EL (cell line): ENCODE data around the gene PLXND1.
A peak's percentile ranks its signal among the peaks of the same experiment; 100 is the strongest.
"Not testable (repeated sequence)": the region's sequence is repeated elsewhere in the genome, so short reads cannot be mapped to it uniquely, and the experiment has no call there.

Experiments
- DNase-seq: peaks from one replicate; pipeline ENCODE4 v3.0.0-alpha.2; 2016

Gene PLXND1

DNA sequence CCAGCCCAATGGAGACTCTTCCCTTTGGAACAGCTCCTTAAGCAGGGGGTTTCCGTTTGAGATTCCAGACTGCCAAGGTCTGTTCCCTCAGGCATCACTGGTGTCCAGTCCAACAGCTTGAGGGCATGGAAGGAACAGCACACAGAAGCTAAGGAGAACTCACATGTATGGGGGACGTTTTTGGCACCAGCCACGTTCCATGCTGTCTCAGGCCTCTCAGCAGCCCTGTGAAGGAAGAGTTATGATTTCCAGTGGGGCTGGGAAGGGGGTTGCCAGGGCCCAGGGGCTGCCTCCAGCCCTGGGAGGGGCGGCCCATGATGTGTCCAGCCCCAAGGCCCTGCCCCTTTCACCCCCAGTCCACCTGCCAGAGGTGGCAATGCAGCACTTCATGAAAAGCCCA is 85.5 kb downstream of the PLXND1 start:
- DNase-seq, result peak; percentile 26

DNA sequence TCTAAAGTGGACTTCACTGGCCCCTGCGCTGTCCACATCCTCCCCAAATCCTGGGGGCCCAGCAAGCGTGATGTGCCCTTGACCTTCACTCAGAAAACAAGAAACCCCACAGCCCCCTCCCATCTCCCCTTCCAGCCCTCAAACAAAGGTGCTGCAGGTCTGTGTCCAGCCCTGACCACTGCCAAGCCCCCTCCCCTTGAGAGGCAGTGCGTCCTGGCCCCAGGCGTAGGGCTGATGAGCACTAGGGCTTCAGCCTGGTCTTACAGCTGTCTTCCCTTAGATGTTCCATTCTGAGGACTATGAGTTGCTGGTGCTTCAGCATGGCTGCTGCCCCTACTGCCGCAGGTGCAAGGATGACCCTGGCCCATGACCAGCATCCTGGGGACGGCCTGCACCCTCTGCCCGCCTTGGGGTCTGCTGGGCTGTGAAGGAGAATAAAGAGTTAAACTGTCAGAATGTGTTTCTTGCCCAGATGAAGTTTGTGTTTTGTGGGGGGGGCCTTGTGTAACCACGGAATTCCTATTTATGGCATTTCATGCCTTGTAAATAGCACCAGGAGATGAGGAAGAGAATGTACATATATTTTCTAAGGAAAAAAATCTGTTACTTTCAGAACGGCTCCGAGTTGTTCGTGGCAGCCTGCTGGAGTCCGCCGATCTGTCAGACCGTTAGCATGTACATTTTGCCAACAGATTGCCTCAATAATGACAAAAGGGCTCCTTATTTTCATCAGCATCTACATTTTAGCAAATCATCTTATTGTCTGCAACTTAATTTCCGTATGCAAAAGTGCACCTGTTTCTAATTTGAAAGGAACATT is 86.4 kb downstream of the PLXND1 start:
- no peak for DNase-seq

DNA sequence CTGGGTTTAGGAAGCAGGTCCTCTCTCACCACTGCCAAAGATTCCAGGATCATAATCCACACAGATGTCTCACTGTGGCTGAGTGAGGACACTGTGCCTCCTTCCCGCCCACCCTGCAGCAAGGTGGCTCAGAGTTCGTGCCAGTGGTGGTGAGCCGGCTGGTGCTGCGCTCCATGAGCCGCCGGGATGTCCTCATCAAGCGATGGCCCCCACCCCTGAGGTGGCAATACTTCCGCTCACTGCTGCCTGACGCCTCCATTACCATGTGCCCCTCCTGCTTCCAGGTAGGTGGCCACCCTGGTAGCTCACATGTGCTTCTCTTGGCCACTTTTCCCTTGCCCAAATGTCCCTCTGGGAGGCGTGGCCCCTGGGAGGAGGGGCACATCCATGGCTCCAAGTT is 87.0 kb downstream of the PLXND1 start:
- DNase-seq, result no peak

DNA sequence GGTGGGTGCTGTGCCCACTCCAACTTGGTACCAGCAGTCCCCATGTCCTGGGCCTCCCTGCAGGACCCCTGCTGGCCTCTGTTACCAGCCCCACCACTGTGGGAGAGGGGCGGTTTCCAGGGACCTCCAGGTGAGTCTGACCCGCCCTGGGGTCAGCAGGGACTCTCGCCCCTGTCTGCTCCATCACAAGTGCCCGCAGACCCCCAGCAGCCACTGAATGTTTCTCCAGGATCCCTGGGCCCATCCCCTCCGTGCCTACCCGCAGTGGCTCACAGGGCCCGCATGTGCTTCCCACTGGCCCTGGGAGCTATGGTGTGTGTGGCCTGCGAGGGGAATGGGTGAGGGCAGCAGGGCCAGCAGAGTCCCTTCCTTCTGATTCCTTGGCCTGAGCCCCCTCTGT is 87.9 kb downstream of the PLXND1 start:
- no peak for DNase-seq

GRCh38 chr3:129518038-129518561 is 88.4 kb downstream of the PLXND1 start:
- no peak for DNase-seq

DNA sequence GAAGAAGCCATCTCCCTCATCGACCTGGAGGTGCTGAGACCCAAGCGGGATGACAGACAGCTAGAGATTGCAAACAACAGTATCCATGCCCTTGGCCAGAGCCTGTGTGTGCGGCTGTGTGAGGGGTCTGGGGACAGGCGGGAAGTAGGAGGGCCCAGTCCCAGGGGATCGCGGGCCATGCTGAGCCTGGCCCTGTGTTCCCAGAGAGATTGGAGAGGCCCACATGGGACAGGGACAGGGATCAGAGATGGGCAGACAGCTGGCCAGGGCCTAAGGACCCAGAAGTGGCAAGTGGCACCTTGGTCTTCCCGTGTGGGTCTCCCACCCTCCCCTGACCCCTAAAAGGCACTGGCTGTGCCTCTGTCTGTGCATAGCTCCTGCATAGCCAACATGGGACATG is 89.0 kb downstream of the PLXND1 start:
- DNase-seq, result no peak

GRCh38 chr3:129515821-129516432 is 90.5 kb downstream of the PLXND1 start:
- DNase-seq, result not testable (repeated sequence)

DNA sequence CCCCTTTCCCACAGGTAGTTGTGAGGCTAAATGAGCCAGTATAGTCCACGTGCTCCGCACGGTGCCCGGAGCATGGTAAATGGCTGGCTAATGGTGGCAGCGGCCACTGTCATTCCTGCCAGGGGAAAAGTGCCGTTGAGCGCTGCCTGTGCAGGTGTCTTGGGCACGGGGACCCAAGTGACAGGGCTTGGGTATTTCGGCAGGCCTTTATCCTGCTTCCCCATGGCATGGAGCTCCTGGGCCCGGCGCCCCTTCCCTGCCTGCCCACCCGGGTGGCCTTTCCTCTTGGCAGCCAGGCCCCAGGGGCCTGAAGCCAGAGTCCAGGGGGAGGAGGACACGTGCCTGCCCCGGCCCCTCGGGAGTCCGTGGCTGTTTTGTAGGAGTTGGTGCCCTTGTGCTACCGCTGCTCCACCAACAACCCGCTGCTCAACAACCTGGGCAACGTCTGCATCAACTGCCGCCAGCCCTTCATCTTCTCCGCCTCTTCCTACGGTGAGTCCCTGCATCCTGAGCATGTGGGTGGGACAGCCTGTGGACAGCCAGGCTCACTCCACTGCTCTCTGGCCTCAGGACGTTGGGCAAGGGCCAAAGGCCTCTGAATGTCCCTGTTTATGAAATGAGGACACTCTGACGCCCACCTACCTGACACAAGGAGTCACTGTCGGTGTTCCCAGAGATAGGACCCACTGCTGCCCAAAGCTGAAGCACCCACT is 91.2 kb downstream of the PLXND1 start:
- DNase-seq, result not testable (repeated sequence)

GRCh38 chr3:129514563-129514962 is 91.9 kb downstream of the PLXND1 start:
- no peak for DNase-seq

- DNase-seq, result no peak
These were observed 92.4 kb downstream of the PLXND1 start for GRCh38 chr3:129514110-129514509.

GRCh38 chr3:129513705-129514104 is 92.8 kb downstream of the PLXND1 start:
- no peak for DNase-seq

GRCh38 chr3:129512595-129512994 is 93.9 kb downstream of the PLXND1 start:
- no peak for DNase-seq

DNA sequence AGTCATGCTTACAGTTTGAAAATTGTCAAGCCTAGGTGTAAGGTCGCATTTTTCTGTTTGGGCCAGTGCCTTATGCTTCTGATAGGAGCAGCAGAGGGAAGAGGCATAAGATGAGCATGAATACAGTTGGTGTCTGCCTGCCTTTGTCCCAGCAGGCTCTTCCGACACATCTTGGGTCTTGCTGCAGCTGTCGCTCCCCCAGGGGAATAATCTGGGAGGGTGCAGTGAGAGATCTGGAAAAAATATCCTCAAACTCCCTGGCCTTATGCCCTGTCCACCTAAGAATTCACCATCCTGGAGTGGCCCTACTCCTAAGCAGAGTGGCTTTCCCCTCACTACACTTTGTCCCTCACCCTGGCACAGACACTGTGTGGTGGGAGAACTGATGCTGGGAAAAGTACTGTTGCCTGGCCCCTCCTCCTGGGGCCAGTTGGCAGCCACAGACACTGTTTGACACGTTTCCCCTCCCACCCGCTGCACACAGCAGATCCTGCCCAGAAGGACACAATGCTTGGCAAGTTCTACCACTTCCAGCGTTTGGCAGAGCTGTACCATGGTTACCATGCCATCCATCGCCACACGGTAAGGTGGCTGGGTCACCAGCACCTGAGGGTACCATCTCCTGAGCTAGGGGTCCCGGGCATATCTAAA is 99.2 kb downstream of the PLXND1 start:
- no peak for DNase-seq

- DNase-seq, result no peak
These were observed 100.2 kb downstream of the PLXND1 start for GRCh38 chr3:129506231-129506742.

- DNase-seq, result no peak
These were observed 101.1 kb downstream of the PLXND1 start for GRCh38 chr3:129505341-129505740.
